GM23338 (cell line): ENCODE measurements around the gene GPR26. TPM values are rescaled to one million over a fixed set of nuclear protein-coding genes. Genes with fewer than 3 reads are reported as not detected.

Experiments
- ATAC-seq: fragments of 200-7000 bp; cut with Tn5 transposase; 3 replicates; pipeline ENCODE4 v1.9.1; 2020
- DNase-seq: peaks from one replicate; pipeline ENCODE4 v3.0.0-alpha.2; 2015; ENCODE audit warnings: low spot score
- H2AFZ ChIP-seq: fragments of 200-600 bp; sonication (generic); 2 replicates; pipeline ENCODE4 v1.8.0; 2016; ENCODE audit warnings: antibody characterized with exemption, mild to moderate bottlenecking, moderate library complexity
- H3F3A ChIP-seq: fragments of 200-600 bp; sonication (generic); replicated peaks from 2 replicates; pipeline ENCODE4 v1.8.0; 2017; ENCODE audit warnings: antibody characterized with exemption, mixed run types, low read depth
- H3K27ac ChIP-seq: fragments of 200-600 bp; sonication (generic); 2 replicates; pipeline ENCODE4 v1.6.1; 2016; ENCODE audit warnings: low read depth
- H3K27me3 ChIP-seq: fragments of 200-600 bp; sonication (generic); 2 replicates; pipeline ENCODE4 v1.8.0; 2016; ENCODE audit warnings: mild to moderate bottlenecking, mixed run types, moderate library complexity; ENCODE audit not compliant: insufficient read depth
- H3K36me3 ChIP-seq: fragments of 200-600 bp; sonication (generic); 2 replicates; pipeline ENCODE4 v1.8.0; 2016; ENCODE audit warnings: mild to moderate bottlenecking; ENCODE audit not compliant: insufficient read depth
- H3K4me1 ChIP-seq: fragments of 200-600 bp; sonication (generic); 2 replicates; pipeline ENCODE4 v1.8.0; 2016; ENCODE audit warnings: mild to moderate bottlenecking, moderate library complexity; ENCODE audit not compliant: insufficient read depth
- H3K4me2 ChIP-seq: fragments of 200-600 bp; sonication (generic); 2 replicates; pipeline ENCODE4 v1.7.1; 2017; ENCODE audit warnings: mixed run types
- H3K4me3 ChIP-seq: fragments of 200-600 bp; sonication (generic); 2 replicates; pipeline ENCODE4 v1.6.1; 2016; ENCODE audit warnings: mixed run types
- H3K79me2 ChIP-seq: fragments of 200-600 bp; sonication (generic); replicated peaks from 2 replicates; pipeline ENCODE4 v1.8.0; 2017; ENCODE audit warnings: mild to moderate bottlenecking; ENCODE audit not compliant: insufficient read depth
- H3K9me2 ChIP-seq: fragments of 200-600 bp; sonication (generic); 2 replicates; pipeline ENCODE4 v1.8.0; 2017; ENCODE audit not compliant: insufficient read depth
- H4K20me1 ChIP-seq: fragments of 200-600 bp; sonication (generic); replicated peaks from 2 replicates; pipeline ENCODE4 v1.8.0; 2017; ENCODE audit warnings: mild to moderate bottlenecking; ENCODE audit not compliant: insufficient read depth
- H3K27ac Mint-ChIP-seq: 2 replicates; pipeline ENCODE4 v1.8.0; 2020; ENCODE audit warnings: inconsistent platforms, mild to moderate bottlenecking, moderate library complexity, mixed read lengths
- H3K27me3 Mint-ChIP-seq: 3 replicates; pipeline ENCODE4 v1.8.0; 2022; ENCODE audit warnings: low read depth, mild to moderate bottlenecking, moderate library complexity, mixed read lengths, inconsistent platforms; ENCODE audit not compliant: insufficient read depth, poor library complexity
- H3K36me3 Mint-ChIP-seq: 3 replicates; pipeline ENCODE4 v1.8.0; 2021; ENCODE audit warnings: low read depth, mild to moderate bottlenecking, inconsistent platforms, moderate library complexity, mixed read lengths
- H3K4me1 Mint-ChIP-seq: 3 replicates; pipeline ENCODE4 v1.8.0; 2020; ENCODE audit warnings: mild to moderate bottlenecking, inconsistent platforms, mixed read lengths
- H3K4me3 Mint-ChIP-seq: 3 replicates; pipeline ENCODE4 v1.8.0; 2021; ENCODE audit warnings: moderate library complexity, mild to moderate bottlenecking, inconsistent platforms, mixed read lengths
- H3K9me3 Mint-ChIP-seq: 3 replicates; pipeline ENCODE4 v1.8.0; 2020; ENCODE audit warnings: moderate library complexity, mild to moderate bottlenecking, inconsistent platforms, mixed read lengths
- CREB1 ChIP-seq: fragments of 250-450 bp; sonication (Bioruptor Pico); IDR thresholded peaks from 2 replicates; pipeline ENCODE4 v1.5.0; 2020; ENCODE audit warnings: low read depth, mild to moderate bottlenecking, moderate library complexity
- CTCF ChIP-seq, 2 experiments: fragments of 200-600 bp in 1 of 2; sonication (generic) in 1 of 2; conservative IDR thresholded peaks; 2 replicates each; pipeline versions ENCODE4 v1.5.1 to v1.6.1; 2016 to 2017; ENCODE audit warnings: antibody characterized with exemption in 2 of 2, low read depth in 2 of 2, mild to moderate bottlenecking in 2 of 2, moderate library complexity in 1 of 2
- EZH2 ChIP-seq: fragments of 200-600 bp; sonication (generic); IDR thresholded peaks from one replicate; pipeline ENCODE4 v1.8.0; 2017; ENCODE audit warnings: antibody characterized with exemption, mild to moderate bottlenecking, low read depth; ENCODE audit not compliant: unreplicated experiment
- JUNB ChIP-seq: IDR thresholded peaks from one replicate; pipeline ENCODE4 v1.6.1; 2016; ENCODE audit warnings: antibody characterized with exemption; ENCODE audit not compliant: unreplicated experiment
- NANOG ChIP-seq: IDR thresholded peaks from 2 replicates; pipeline ENCODE4 v1.6.1; 2016; ENCODE audit warnings: antibody characterized with exemption, borderline replicate concordance
- POLR2AphosphoS5 ChIP-seq: IDR thresholded peaks from 2 replicates; pipeline ENCODE4 v1.6.1; 2016; ENCODE audit warnings: antibody characterized with exemption, low read depth
- STAT1 ChIP-seq: IDR thresholded peaks from one replicate; pipeline ENCODE4 v1.6.1; 2016; ENCODE audit warnings: antibody characterized with exemption; ENCODE audit not compliant: unreplicated experiment
- ZNF114 ChIP-seq: fragments of 250-450 bp; sonication (Bioruptor Pico); IDR thresholded peaks from 2 replicates; pipeline ENCODE4 v1.5.0; 2020; ENCODE audit warnings: mild to moderate bottlenecking, moderate library complexity
- ZNF462 ChIP-seq: fragments of 250-450 bp; sonication (Bioruptor Pico); IDR thresholded peaks from 2 replicates; pipeline ENCODE4 v1.5.0; 2020; ENCODE audit warnings: mild to moderate bottlenecking, moderate library complexity
- polyA plus RNA-seq: library from polyadenylated mRNA; unstranded; fragments of >200 nt; fragmentation: Nextera tagmentation; extraction: Ambion mirVana; gene quantifications from 2 replicates; pipeline ENCODE4 v1.2.1, GENCODE V29; 2016
- total RNA-seq: library from RNA; depleted of rRNA; stranded (reverse); fragments of >200 nt; shearing (Covaris generic); gene quantifications from 2 replicates; pipeline ENCODE4 v1.2.3, GENCODE V29; 2014

The GPR26 gene
- total and polyA plus RNA-seq, 2 experiments from 2014 or later: 0.06 to 0.07 TPM

- Histone ChIP-seq H3K9me2 (peaks cover 4% of the 10 kb centered on the region; the same call in 1 of the 2 replicates), H3K27ac (no peak overlapping the region), H3K4me3 (no peak overlapping the region), H3K27me3 (no peaks in the 10 kb centered on the region), H3K36me3 (no peaks in the 10 kb centered on the region), H3K79me2 (no peaks in the 10 kb centered on the region), H4K20me1 (no peaks in the 10 kb centered on the region), H2AFZ (no peak overlapping the region), H3K4me2 (no peak overlapping the region), H3F3A (no peaks in the 10 kb centered on the region), H3K4me1 (peaks cover 14% of the 10 kb centered on the region)
- Mint-ChIP-seq H3K9me3 (no peaks in the 10 kb centered on the region), H3K27me3 (peaks cover 6% of the 10 kb centered on the region), H3K36me3 (no peaks in the 10 kb centered on the region), H3K4me3 (no peak overlapping the region), H3K27ac (no peak overlapping the region), H3K4me1 (peaks cover 28% of the 10 kb centered on the region)
- no peak for DNase-seq
- ATAC-seq: no peak
- TF ChIP-seq CTCF (conservative IDR thresholded peaks at IDR 0.05; ENCODE audit: low read depth in 2 of 2) (no peak), STAT1 (no peak), JUNB (no peak), ZNF114 (no peak), EZH2 (no peak), CREB1 (CRISPR knock-in tag) (no peak), ZNF462 (CRISPR knock-in tag) (no peak), NANOG (no peak), POLR2AphosphoS5 (no peak)
These were observed 28.8 kb upstream of the GPR26 start for GRCh38 chr10:123637326-123637880.
